GM10266 (cell line): ENCODE measurements around the gene CCDC9B.

Experiments
- DNase-seq: peaks from one replicate; pipeline ENCODE4 v3.0.0; 2012; ENCODE audit errors: extremely low spot score
- CTCF ChIP-seq: IDR thresholded peaks from 2 replicates; pipeline ENCODE4 v1.5.1; 2012; ENCODE audit warnings: mild to moderate bottlenecking, low read depth; ENCODE audit not compliant: control insufficient read depth, insufficient read depth; ENCODE audit errors: missing control alignments

CCDC9B gene

GRCh38 chr15:40357246-40357645 is 16.5 kb upstream of the CCDC9B start:
- no peak for TF ChIP-seq CTCF
- DNase-seq = no peak

GRCh38 chr15:40355976-40356585 is 15.3 kb upstream of the CCDC9B start:
- DNase-seq = no peak
- TF ChIP-seq CTCF = no peak

- peak; percentile 2 for TF ChIP-seq CTCF
- no peak for DNase-seq
Observed at GRCh38 chr15:40354408-40355171, 13.9 kb upstream of the CCDC9B start.

GRCh38 chr15:40353697-40354096 is 13.0 kb upstream of the CCDC9B start:
- DNase-seq = no peak
- TF ChIP-seq CTCF = no peak

GRCh38 chr15:40352281-40352901 is 11.7 kb upstream of the CCDC9B start:
- DNase-seq = no peak
- TF ChIP-seq CTCF = no peak

GRCh38 chr15:40349163-40349562 is 8.4 kb upstream of the CCDC9B start:
- TF ChIP-seq CTCF = no peak
- DNase-seq = no peak

- TF ChIP-seq CTCF = no peak
- no peak for DNase-seq
Observed at GRCh38 chr15:40348474-40348870, 7.7 kb upstream of the CCDC9B start.
